SK-N-SH treated with all-trans-retinoic acid at 6 μM for 48 hours (cell line): Measurements from ENCODE around the gene NOL11.

Experiments
- ARNTL ChIP-seq: fragments of 450-650 bp; formaldehyde crosslinking; IDR thresholded peaks from 2 replicates; pipeline ENCODE4 v1.5.0; 2020; ENCODE audit warnings: low read depth, mild to moderate bottlenecking, moderate library complexity, borderline replicate concordance
- PPARA ChIP-seq: fragments of 250-450 bp; sonication (Bioruptor Pico); IDR thresholded peaks from 2 replicates; pipeline ENCODE4 v1.5.0; 2020; ENCODE audit warnings: mild to moderate bottlenecking, borderline replicate concordance
- SNAI2 ChIP-seq: fragments of 250-450 bp; sonication (Bioruptor Pico); IDR thresholded peaks from 2 replicates; pipeline ENCODE4 v1.5.0; 2020; ENCODE audit warnings: mild to moderate bottlenecking, moderate library complexity
- TOX ChIP-seq: fragments of 250-450 bp; sonication (Bioruptor Pico); IDR thresholded peaks from 2 replicates; pipeline ENCODE4 v1.8.0; 2021; ENCODE audit warnings: mild to moderate bottlenecking, moderate library complexity, borderline replicate concordance
- ZFP3 ChIP-seq: fragments of 250-450 bp; sonication (Bioruptor Pico); IDR thresholded peaks from 2 replicates; pipeline ENCODE4 v1.5.0; 2020; ENCODE audit warnings: mild to moderate bottlenecking, moderate library complexity
- ZNF565 ChIP-seq: fragments of 450-650 bp; formaldehyde crosslinking; conservative IDR thresholded peaks from 2 replicates; pipeline ENCODE4 v1.5.0; 2020; ENCODE audit warnings: low read depth, mild to moderate bottlenecking, moderate library complexity
- ZNF8 ChIP-seq: fragments of 450-650 bp; formaldehyde crosslinking; IDR thresholded peaks from 2 replicates; pipeline ENCODE4 v1.5.0; 2020; ENCODE audit warnings: mild to moderate bottlenecking, moderate library complexity
- TF ChIP-seq, protein P1 (sequence below): fragments of 250-450 bp; sonication (Bioruptor Pico); IDR thresholded peaks from 2 replicates; pipeline ENCODE4 v1.5.1; 2020; ENCODE audit warnings: low read depth, mild to moderate bottlenecking, moderate library complexity
- TF ChIP-seq, protein P2 (sequence below): fragments of 250-450 bp; sonication (Bioruptor Pico); IDR thresholded peaks from 2 replicates; pipeline ENCODE4 v1.8.0; 2020; ENCODE audit warnings: mild to moderate bottlenecking, moderate library complexity, borderline replicate concordance

DNA sequence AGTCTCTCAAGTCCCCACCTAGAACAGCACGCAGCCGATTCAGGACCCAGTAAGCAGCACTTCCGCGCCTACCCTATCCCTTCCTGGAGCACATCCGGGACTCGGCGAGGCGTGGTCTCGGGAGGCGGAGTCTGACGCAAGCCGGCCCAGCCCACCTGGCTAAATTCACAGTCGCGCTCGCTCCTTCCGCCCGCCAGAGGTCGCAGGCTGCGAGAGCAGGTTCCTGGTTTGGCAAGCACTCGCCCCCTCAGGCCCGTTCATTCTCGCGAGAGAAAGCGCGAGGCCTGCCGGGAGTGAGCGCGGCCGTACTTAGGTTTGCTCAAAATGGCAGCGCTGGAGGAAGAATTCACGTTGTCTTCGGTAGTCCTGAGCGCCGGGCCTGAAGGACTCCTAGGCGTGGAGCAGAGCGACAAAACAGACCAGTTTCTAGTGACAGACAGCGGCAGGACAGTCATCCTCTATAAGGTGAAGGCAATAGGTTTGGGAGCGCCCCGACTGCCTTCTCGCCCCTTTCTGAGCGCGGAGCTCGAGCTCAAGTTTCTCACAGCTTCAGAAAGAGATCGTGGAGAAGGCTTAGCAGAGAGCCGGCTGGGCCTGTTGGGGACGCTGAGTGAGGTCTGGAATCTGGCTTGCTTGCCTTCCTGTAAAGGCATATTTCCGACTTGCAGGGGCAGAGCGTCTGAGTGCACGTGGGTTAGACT, at the start of gene NOL11:
- TF ChIP-seq ZNF8 (CRISPR knock-in tag) (no peak), ARNTL (CRISPR knock-in tag) (no peak), TOX (CRISPR knock-in tag) (no peak), ZFP3 (CRISPR knock-in tag) (no peak), PPARA (no peak), ZNF565 (CRISPR knock-in tag) (no peak), SNAI2 (CRISPR knock-in tag) (no peak)
- TF ChIP-seq, protein P1, sequence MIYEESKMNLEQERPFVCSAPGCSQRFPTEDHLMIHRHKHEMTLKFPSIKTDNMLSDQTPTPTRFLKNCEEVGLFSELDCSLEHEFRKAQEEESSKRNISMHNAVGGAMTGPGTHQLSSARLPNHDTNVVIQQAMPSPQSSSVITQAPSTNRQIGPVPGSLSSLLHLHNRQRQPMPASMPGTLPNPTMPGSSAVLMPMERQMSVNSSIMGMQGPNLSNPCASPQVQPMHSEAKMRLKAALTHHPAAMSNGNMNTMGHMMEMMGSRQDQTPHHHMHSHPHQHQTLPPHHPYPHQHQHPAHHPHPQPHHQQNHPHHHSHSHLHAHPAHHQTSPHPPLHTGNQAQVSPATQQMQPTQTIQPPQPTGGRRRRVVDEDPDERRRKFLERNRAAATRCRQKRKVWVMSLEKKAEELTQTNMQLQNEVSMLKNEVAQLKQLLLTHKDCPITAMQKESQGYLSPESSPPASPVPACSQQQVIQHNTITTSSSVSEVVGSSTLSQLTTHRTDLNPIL: no peak
- TF ChIP-seq, protein P2, sequence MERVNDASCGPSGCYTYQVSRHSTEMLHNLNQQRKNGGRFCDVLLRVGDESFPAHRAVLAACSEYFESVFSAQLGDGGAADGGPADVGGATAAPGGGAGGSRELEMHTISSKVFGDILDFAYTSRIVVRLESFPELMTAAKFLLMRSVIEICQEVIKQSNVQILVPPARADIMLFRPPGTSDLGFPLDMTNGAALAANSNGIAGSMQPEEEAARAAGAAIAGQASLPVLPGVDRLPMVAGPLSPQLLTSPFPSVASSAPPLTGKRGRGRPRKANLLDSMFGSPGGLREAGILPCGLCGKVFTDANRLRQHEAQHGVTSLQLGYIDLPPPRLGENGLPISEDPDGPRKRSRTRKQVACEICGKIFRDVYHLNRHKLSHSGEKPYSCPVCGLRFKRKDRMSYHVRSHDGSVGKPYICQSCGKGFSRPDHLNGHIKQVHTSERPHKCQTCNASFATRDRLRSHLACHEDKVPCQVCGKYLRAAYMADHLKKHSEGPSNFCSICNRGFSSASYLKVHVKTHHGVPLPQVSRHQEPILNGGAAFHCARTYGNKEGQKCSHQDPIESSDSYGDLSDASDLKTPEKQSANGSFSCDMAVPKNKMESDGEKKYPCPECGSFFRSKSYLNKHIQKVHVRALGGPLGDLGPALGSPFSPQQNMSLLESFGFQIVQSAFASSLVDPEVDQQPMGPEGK (CRISPR knock-in tag): no peak
